ENCODE data around the gene COL24A1. TPM values are rescaled to one million over a fixed set of nuclear protein-coding genes. Genes with fewer than 3 reads are reported as not detected.

Gene COL24A1
- total and polyA plus RNA-seq, 2 donors (not counting 3 experiments of a cell fraction or from before 2014, with no cell fraction given), result 0.03 TPM; not detected in 1

- ChIA-PET POLR2A (no interaction called here), CTCF (no interaction called here)
- intact Hi-C loops (cut with micrococcal nuclease), result no loop called here
- peaks cover 4 to 7% of the 10 kb centered on the region in 2 experiments for H3K27me3 ChIP-seq (ENCODE audit: control insufficient read depth in 2 of 2, insufficient read depth in 2 of 2, low read length in 2 of 2)
- FAIRE-seq, result no peak
- dilution Hi-C loops (cut with MboI; ENCODE audit: extremely low pct_ligation_motif_present, low sequenced_read_pairs), result no loop called here
- H3K9me1 ChIP-seq (replicated peaks; ENCODE audit: control insufficient read depth, extremely low read depth, insufficient read depth, low read length), result no peaks in the 10 kb centered on the region
- no peak overlapping the region for H3K27ac ChIP-seq (ENCODE audit: insufficient read depth, low read depth, low read length)
- DNase-seq (ENCODE audit: low read depth, low spot score), result no peak
- H4K20me1 ChIP-seq (replicated peaks; ENCODE audit: control insufficient read depth, extremely low read depth, insufficient read depth, low read length), result no peaks in the 10 kb centered on the region
- no peak overlapping the region for H3K9ac ChIP-seq (replicated peaks; ENCODE audit: extremely low read depth, insufficient read depth, low read length)
- H3K79me2 ChIP-seq (ENCODE audit: control insufficient read depth, insufficient read depth, low read length), result no peaks in the 10 kb centered on the region
- H3K4me2 ChIP-seq (ENCODE audit: insufficient read depth, low read length), result no peak overlapping the region
- BruUV-seq (replicated peaks), result no TSS peak
- no peaks in the 10 kb centered on the region for H3K36me3 ChIP-seq (ENCODE audit: control insufficient read depth in 2 of 2, extremely low read depth in 1 of 2, insufficient read depth in 2 of 2, low read length in 2 of 2)
- H3K9me3 ChIP-seq (replicated peaks; ENCODE audit: control insufficient read depth, insufficient read depth, low read length), result no peaks in the 10 kb centered on the region
- H3K4me3 ChIP-seq (replicated peaks in 1 of 3; ENCODE audit: insufficient read depth in 1 of 3, low read depth in 1 of 3, low read length in 3 of 3), result no peak overlapping the region
- H3K4me1 ChIP-seq (ENCODE audit: control insufficient read depth, extremely low read depth, insufficient read depth, low read length), result no peaks in the 10 kb centered on the region
- no peak overlapping the region for H2AFZ ChIP-seq (ENCODE audit: low read depth, low read length)
- TF ChIP-seq CTCF (IDR thresholded peaks at IDR 0.05; ENCODE audit: extremely low read depth in 1 of 2, insufficient read depth in 1 of 2, low read depth in 1 of 2, low read length in 2 of 2) (no peak), FOS (IDR thresholded peaks at IDR 0.05; ENCODE audit: borderline replicate concordance, insufficient read depth, low read length) (peak; percentile 42)
Observed at GRCh38 chr1:85801520-85801919, 355.1 kb downstream of the COL24A1 start.

GRCh38 chr1:85799737-85800136, 356.8 kb downstream of the COL24A1 start:
- DNase-seq (ENCODE audit: low read depth, low spot score), result no peak
- no TSS peak for BruUV-seq (replicated peaks)
- H2AFZ ChIP-seq (ENCODE audit: low read depth, low read length), result no peak overlapping the region
- H3K4me1 ChIP-seq (ENCODE audit: control insufficient read depth, extremely low read depth, insufficient read depth, low read length), result no peaks in the 10 kb centered on the region
- H3K36me3 ChIP-seq (ENCODE audit: control insufficient read depth in 2 of 2, extremely low read depth in 1 of 2, insufficient read depth in 2 of 2, low read length in 2 of 2), result no peaks in the 10 kb centered on the region
- H3K27me3 ChIP-seq (ENCODE audit: control insufficient read depth in 2 of 2, insufficient read depth in 2 of 2, low read length in 2 of 2), result peaks cover 3 to 11% of the 10 kb centered on the region in 2 experiments
- H3K4me2 ChIP-seq (ENCODE audit: insufficient read depth, low read length), result no peak overlapping the region
- H3K4me3 ChIP-seq (replicated peaks in 1 of 3; ENCODE audit: insufficient read depth in 1 of 3, low read depth in 1 of 3, low read length in 3 of 3), result no peak overlapping the region
- no peak overlapping the region for H3K27ac ChIP-seq (ENCODE audit: insufficient read depth, low read depth, low read length)
- intact Hi-C loops (cut with micrococcal nuclease) (no loop called here), dilution Hi-C loops (cut with MboI; ENCODE audit: extremely low pct_ligation_motif_present, low sequenced_read_pairs) (no loop called here)
- TF ChIP-seq EZH2 (IDR thresholded peaks at IDR 0.05; ENCODE audit: borderline replicate concordance, low read depth, low read length, severe bottlenecking) (no peak), JUN (IDR thresholded peaks at IDR 0.05; ENCODE audit: borderline replicate concordance, insufficient read depth, insufficient read length, low read depth) (no peak), POLR2AphosphoS5 (IDR thresholded peaks at IDR 0.05; ENCODE audit: insufficient read depth, low read depth, low read length) (no peak), CTCF (IDR thresholded peaks at IDR 0.05; ENCODE audit: extremely low read depth in 1 of 2, insufficient read depth in 1 of 2, low read depth in 1 of 2, low read length in 2 of 2) (no peak), MAX (IDR thresholded peaks at IDR 0.05; ENCODE audit: insufficient read depth, insufficient read length) (no peak), FOS (IDR thresholded peaks at IDR 0.05; ENCODE audit: borderline replicate concordance, insufficient read depth, low read length) (no peak), POLR2A (IDR thresholded peaks at IDR 0.05; ENCODE audit: low read depth, low read length) (no peak), MYC (IDR thresholded peaks at IDR 0.05; ENCODE audit: low read depth, low read length) (no peak), GATA2 (IDR thresholded peaks at IDR 0.05; ENCODE audit: insufficient read depth, insufficient read length, low read depth, low read length) (no peak)
- ChIA-PET CTCF (no interaction called here), POLR2A (no interaction called here)
- H3K79me2 ChIP-seq (ENCODE audit: control insufficient read depth, insufficient read depth, low read length), result no peaks in the 10 kb centered on the region
- no peaks in the 10 kb centered on the region for H3K9me1 ChIP-seq (replicated peaks; ENCODE audit: control insufficient read depth, extremely low read depth, insufficient read depth, low read length)
- no peak for FAIRE-seq
- no peaks in the 10 kb centered on the region for H3K9me3 ChIP-seq (replicated peaks; ENCODE audit: control insufficient read depth, insufficient read depth, low read length)
- no peak overlapping the region for H3K9ac ChIP-seq (replicated peaks; ENCODE audit: extremely low read depth, insufficient read depth, low read length)
- no peaks in the 10 kb centered on the region for H4K20me1 ChIP-seq (replicated peaks; ENCODE audit: control insufficient read depth, extremely low read depth, insufficient read depth, low read length)

Measured in endothelial cell of umbilical vein (primary cell).